HepG2 (cell line): ENCODE data around the gene ASB8. TPM values are rescaled to one million over a fixed set of nuclear protein-coding genes. Genes with fewer than 3 reads are reported as not detected.

Experiments
- GABPB1 ChIP-seq: IDR thresholded peaks from 2 replicates; pipeline ENCODE4 v1.6.1; 2016; ENCODE audit warnings: mild to moderate bottlenecking, missing genetic modification reagents, moderate library complexity, missing compliant biosample characterization
- HNF4A ChIP-seq: sonication (generic); formaldehyde crosslinking; IDR thresholded peaks from 2 replicates; pipeline ENCODE4 v1.4.0; 2020; ENCODE audit warnings: missing genetic modification reagents
- KDM6A ChIP-seq: IDR thresholded peaks from 2 replicates; pipeline ENCODE4 v1.6.1; 2016; ENCODE audit warnings: low read depth
- KLF9 ChIP-seq: IDR thresholded peaks from 2 replicates; pipeline ENCODE4 v1.6.1; 2016; ENCODE audit warnings: low read depth
- MBNL3 ChIP-seq: fragments of 250-450 bp; sonication (Bioruptor Pico); conservative IDR thresholded peaks from 2 replicates; pipeline ENCODE4 v1.8.0; 2022; ENCODE audit warnings: mild to moderate bottlenecking, inconsistent platforms
- NFATC3 ChIP-seq: sonication (generic); formaldehyde crosslinking; IDR thresholded peaks from 2 replicates; pipeline ENCODE4 v1.5.1; 2020; ENCODE audit warnings: mild to moderate bottlenecking, missing genetic modification reagents
- NRL ChIP-seq: sonication (generic); formaldehyde crosslinking; IDR thresholded peaks from 2 replicates; pipeline ENCODE4 v1.5.0; 2020; ENCODE audit warnings: missing genetic modification reagents, mild to moderate bottlenecking, moderate library complexity, borderline replicate concordance
- PRPF4 ChIP-seq: fragments of 200-400 bp; formaldehyde crosslinking; IDR thresholded peaks from 2 replicates; pipeline ENCODE4 v1.6.1; 2016; ENCODE audit warnings: low read length, low read depth; ENCODE audit not compliant: poor library complexity, severe bottlenecking
- SNAI1 ChIP-seq: sonication (generic); formaldehyde crosslinking; IDR thresholded peaks from 2 replicates; pipeline ENCODE4 v1.5.0; 2020; ENCODE audit warnings: mild to moderate bottlenecking, missing genetic modification reagents, borderline replicate concordance
- SOX5 ChIP-seq: IDR thresholded peaks from 2 replicates; pipeline ENCODE4 v1.6.1; 2016; ENCODE audit warnings: borderline replicate concordance
- ZNF841 ChIP-seq: sonication (generic); formaldehyde crosslinking; IDR thresholded peaks from 2 replicates; pipeline ENCODE4 v1.8.1; 2023; ENCODE audit warnings: missing genetic modification reagents, borderline replicate concordance
- ZSCAN25 ChIP-seq: sonication (generic); formaldehyde crosslinking; IDR thresholded peaks from 2 replicates; pipeline ENCODE4 v1.8.0; 2022; ENCODE audit warnings: mild to moderate bottlenecking, missing genetic modification reagents
- polyA plus RNA-seq, 8 experiments: library from polyadenylated mRNA; depleted of rRNA in 3 of 8; stranded (reverse) in 7 of 8; unstranded in 1 of 8; fragments of >200 nt; fragmentation: Illumina TruSeq in 4 of 8; extraction: Trizol in 4 of 8; gene quantifications; 2 replicates each; pipeline versions ENCODE4 v1.2.1 to v1.2.3, GENCODE V29; 2011 to 2016; ENCODE audit warnings: low read depth in 4 of 8, missing spikeins in 1 of 8, mixed read lengths in 1 of 8; ENCODE audit not compliant: insufficient read depth in 1 of 8
- total RNA-seq, 5 experiments: library from RNA; depleted of rRNA; stranded (reverse); fragments of >200 nt; fragmentation: Illumina TruSeq; extraction: Trizol; gene quantifications; 2 replicates each; pipeline ENCODE4 v1.2.3, GENCODE V29; 2016; ENCODE audit warnings: low read depth in 1 of 5
- TF ChIP-seq, protein P1 (sequence below): sonication (generic); formaldehyde crosslinking; IDR thresholded peaks from 2 replicates; pipeline ENCODE4 v1.5.0; 2020; ENCODE audit warnings: missing genetic modification reagents
- TF ChIP-seq, protein P2 (sequence below), 2 experiments: sonication (generic) in 1 of 2; formaldehyde crosslinking in 1 of 2; IDR thresholded peaks; 2 replicates each; pipeline versions ENCODE4 v1.4.0 to v1.6.1; 2018 to 2020; ENCODE audit warnings: missing genetic modification reagents in 2 of 2, borderline replicate concordance in 1 of 2, low read depth in 1 of 2, mild to moderate bottlenecking in 1 of 2, missing biosample characterization in 1 of 2
- TF ChIP-seq, protein P3 (sequence below): IDR thresholded peaks from 2 replicates; pipeline ENCODE4 v1.6.1; 2016; ENCODE audit warnings: missing compliant biosample characterization, missing genetic modification reagents, borderline replicate concordance
- TF ChIP-seq, protein P4 (sequence below): sonication (generic); formaldehyde crosslinking; IDR thresholded peaks from 2 replicates; pipeline ENCODE4 v1.9.0; 2021; ENCODE audit warnings: missing genetic modification reagents, mild to moderate bottlenecking, borderline replicate concordance
- TF ChIP-seq, protein P5 (sequence below): IDR thresholded peaks from 2 replicates; pipeline ENCODE4 v1.6.1; 2016
- TF ChIP-seq, protein P6 (sequence below): sonication (generic); formaldehyde crosslinking; IDR thresholded peaks from 2 replicates; pipeline ENCODE4 v1.9.0; 2022; ENCODE audit warnings: low read depth, missing genetic modification reagents

Gene ASB8
- total and polyA plus RNA-seq, 2 of the 13 experiments (the other 11 are each of a cell fraction or from before 2014, with no cell fraction given): 14.0 to 15.5 TPM

DNA sequence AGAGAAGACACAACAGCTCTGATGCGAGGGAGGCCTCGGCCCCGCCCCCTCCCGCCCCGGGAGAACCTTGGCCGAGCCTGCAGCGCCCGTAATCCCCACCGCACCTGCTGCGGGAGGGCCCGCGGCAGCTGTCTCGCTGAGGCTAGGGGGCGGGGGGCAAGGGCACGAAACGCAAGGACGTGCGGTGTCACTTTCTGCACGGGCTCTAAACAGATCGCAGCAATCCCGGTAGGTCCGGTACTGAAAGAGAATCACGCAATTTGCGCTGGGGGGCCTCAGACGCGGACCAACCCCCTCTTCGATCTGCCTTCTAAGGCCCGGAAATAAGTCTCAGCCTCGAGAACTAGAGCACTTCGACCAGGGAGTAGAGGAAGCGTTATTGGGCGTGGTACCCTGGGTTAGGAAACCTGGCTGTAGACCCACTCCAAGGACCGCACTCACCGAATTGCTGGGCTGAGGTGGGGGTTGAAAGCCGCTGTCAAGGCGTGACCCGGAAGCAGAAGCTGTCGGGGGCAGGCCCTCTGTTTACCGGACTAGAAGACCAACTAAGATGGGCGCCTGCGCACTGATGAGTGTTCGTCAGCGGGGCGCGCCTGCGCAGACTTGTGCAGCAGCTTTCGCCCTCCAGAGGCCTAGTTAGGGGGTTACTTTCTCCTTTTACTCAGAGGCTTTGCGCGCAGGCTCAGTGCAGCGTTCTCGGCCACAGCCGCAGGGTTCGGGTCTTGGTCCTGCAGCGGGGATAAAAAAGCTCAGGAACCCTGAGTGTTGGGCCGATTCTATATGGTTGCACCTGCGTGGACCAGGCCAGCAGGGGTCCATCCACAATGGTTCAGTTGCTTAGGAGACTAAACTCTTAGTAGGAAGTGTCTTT is at the start of gene ASB8 (continued):
- TF ChIP-seq, protein P1, sequence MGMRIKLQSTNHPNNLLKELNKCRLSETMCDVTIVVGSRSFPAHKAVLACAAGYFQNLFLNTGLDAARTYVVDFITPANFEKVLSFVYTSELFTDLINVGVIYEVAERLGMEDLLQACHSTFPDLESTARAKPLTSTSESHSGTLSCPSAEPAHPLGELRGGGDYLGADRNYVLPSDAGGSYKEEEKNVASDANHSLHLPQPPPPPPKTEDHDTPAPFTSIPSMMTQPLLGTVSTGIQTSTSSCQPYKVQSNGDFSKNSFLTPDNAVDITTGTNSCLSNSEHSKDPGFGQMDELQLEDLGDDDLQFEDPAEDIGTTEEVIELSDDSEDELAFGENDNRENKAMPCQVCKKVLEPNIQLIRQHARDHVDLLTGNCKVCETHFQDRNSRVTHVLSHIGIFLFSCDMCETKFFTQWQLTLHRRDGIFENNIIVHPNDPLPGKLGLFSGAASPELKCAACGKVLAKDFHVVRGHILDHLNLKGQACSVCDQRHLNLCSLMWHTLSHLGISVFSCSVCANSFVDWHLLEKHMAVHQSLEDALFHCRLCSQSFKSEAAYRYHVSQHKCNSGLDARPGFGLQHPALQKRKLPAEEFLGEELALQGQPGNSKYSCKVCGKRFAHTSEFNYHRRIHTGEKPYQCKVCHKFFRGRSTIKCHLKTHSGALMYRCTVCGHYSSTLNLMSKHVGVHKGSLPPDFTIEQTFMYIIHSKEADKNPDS (CRISPR knock-in tag): no peak
- TF ChIP-seq, protein P2, sequence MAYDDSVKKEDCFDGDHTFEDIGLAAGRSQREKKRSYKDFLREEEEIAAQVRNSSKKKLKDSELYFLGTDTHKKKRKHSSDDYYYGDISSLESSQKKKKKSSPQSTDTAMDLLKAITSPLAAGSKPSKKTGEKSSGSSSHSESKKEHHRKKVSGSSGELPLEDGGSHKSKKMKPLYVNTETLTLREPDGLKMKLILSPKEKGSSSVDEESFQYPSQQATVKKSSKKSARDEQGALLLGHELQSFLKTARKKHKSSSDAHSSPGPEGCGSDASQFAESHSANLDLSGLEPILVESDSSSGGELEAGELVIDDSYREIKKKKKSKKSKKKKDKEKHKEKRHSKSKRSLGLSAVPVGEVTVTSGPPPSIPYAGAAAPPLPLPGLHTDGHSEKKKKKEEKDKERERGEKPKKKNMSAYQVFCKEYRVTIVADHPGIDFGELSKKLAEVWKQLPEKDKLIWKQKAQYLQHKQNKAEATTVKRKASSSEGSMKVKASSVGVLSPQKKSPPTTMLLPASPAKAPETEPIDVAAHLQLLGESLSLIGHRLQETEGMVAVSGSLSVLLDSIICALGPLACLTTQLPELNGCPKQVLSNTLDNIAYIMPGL (CRISPR knock-in tag; IDR thresholded peaks at IDR 0.05; ENCODE audit: borderline replicate concordance in 1 of 2, low read depth in 1 of 2): peak; percentile 73 to 79; a peak in 2 of 4 replicates
- TF ChIP-seq ZNF841 (no peak), NRL (CRISPR knock-in tag) (peak; percentile 72; the same call in 1 of the 2 replicates), GABPB1 (CRISPR knock-in tag) (peak; percentile 99), SNAI1 (0 out of 2 replicates have a peak, but pooled peaks have one; percentile 74), SOX5 (CRISPR knock-in tag) (0 out of 2 replicates have a peak, but pooled peaks have one; percentile 14), NFATC3 (no peak), PRPF4 (no peak), MBNL3 (CRISPR knock-in tag) (no peak), KLF9 (0 out of 2 replicates have a peak, but pooled peaks have one; percentile 36), ZSCAN25 (CRISPR knock-in tag) (0 out of 2 replicates have a peak, but pooled peaks have one; percentile 21), KDM6A (0 out of 2 replicates have a peak, but pooled peaks have one; percentile 18), HNF4A (CRISPR knock-in tag) (no peak)
- TF ChIP-seq, protein P3, sequence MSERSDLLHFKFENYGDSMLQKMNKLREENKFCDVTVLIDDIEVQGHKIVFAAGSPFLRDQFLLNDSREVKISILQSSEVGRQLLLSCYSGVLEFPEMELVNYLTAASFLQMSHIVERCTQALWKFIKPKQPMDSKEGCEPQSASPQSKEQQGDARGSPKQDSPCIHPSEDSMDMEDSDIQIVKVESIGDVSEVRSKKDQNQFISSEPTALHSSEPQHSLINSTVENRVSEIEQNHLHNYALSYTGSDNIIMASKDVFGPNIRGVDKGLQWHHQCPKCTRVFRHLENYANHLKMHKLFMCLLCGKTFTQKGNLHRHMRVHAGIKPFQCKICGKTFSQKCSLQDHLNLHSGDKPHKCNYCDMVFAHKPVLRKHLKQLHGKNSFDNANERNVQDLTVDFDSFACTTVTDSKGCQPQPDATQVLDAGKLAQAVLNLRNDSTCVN (CRISPR knock-in tag): no peak; the same call in 1 of the 2 replicates
- TF ChIP-seq, protein P4, sequence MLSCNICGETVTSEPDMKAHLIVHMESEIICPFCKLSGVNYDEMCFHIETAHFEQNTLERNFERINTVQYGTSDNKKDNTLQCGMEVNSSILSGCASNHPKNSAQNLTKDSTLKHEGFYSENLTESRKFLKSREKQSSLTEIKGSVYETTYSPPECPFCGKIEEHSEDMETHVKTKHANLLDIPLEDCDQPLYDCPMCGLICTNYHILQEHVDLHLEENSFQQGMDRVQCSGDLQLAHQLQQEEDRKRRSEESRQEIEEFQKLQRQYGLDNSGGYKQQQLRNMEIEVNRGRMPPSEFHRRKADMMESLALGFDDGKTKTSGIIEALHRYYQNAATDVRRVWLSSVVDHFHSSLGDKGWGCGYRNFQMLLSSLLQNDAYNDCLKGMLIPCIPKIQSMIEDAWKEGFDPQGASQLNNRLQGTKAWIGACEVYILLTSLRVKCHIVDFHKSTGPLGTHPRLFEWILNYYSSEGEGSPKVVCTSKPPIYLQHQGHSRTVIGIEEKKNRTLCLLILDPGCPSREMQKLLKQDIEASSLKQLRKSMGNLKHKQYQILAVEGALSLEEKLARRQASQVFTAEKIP (CRISPR knock-in tag): no peak
- TF ChIP-seq, protein P5, sequence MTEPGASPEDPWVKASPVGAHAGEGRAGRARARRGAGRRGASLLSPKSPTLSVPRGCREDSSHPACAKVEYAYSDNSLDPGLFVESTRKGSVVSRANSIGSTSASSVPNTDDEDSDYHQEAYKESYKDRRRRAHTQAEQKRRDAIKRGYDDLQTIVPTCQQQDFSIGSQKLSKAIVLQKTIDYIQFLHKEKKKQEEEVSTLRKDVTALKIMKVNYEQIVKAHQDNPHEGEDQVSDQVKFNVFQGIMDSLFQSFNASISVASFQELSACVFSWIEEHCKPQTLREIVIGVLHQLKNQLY (CRISPR knock-in tag): no peak
- TF ChIP-seq, protein P6, sequence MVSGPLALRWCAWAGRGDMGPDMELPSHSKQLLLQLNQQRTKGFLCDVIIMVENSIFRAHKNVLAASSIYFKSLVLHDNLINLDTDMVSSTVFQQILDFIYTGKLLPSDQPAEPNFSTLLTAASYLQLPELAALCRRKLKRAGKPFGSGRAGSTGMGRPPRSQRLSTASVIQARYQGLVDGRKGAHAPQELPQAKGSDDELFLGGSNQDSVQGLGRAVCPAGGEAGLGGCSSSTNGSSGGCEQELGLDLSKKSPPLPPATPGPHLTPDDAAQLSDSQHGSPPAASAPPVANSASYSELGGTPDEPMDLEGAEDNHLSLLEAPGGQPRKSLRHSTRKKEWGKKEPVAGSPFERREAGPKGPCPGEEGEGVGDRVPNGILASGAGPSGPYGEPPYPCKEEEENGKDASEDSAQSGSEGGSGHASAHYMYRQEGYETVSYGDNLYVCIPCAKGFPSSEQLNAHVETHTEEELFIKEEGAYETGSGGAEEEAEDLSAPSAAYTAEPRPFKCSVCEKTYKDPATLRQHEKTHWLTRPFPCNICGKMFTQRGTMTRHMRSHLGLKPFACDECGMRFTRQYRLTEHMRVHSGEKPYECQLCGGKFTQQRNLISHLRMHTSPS: no peak
